Bronchial epithelial cell (primary cell): ENCODE data around the gene KAT2B. TPM values are rescaled to one million over a fixed set of nuclear protein-coding genes. Genes with fewer than 3 reads are reported as not detected.

Experiments used
- DNase-seq: peaks from one replicate; pipeline ENCODE4 v3.0.0-alpha.2; 2010; ENCODE audit warnings: low read depth
- FAIRE-seq: peaks from 2 replicates; lab custom pipeline; 2011; peaks lifted over from hg19 to GRCh38; lab: Jason Lieb, UNC
- H3K27me3 ChIP-seq: 2 replicates; pipeline ENCODE4 v1.5.1; 2011; ENCODE audit warnings: low read length; ENCODE audit not compliant: control insufficient read depth, insufficient read depth
- H3K36me3 ChIP-seq: 2 replicates; pipeline ENCODE4 v1.5.1; 2011; ENCODE audit warnings: low read length; ENCODE audit not compliant: control insufficient read depth, insufficient read depth
- H3K4me3 ChIP-seq: 2 replicates; pipeline ENCODE4 v1.5.1; 2011; ENCODE audit warnings: mild to moderate bottlenecking, low read depth, low read length, control low read depth
- CTCF ChIP-seq: IDR thresholded peaks from 2 replicates; pipeline ENCODE4 v1.5.1; 2011; ENCODE audit warnings: mild to moderate bottlenecking, moderate library complexity, low read length, control low read depth, inconsistent platforms; ENCODE audit not compliant: insufficient read depth, severe bottlenecking
- total RNA-seq: library from RNA; depleted of rRNA; stranded (reverse); fragments of >200 nt; gene quantifications from 2 replicates; pipeline ENCODE4 v1.2.1, GENCODE V29; 2014

The KAT2B gene
- total RNA-seq, 1 donor from 2014 or later, result 1.6 TPM

GRCh38 chr3:20182206-20182605 lies 142.0 kb downstream of the KAT2B start:
- FAIRE-seq, result no peak
- no peak for TF ChIP-seq CTCF
- H3K27me3 ChIP-seq, result no peaks in the 10 kb centered on the region
- no peak overlapping the region for H3K4me3 ChIP-seq
- DNase-seq, result no peak
- H3K36me3 ChIP-seq, result no peaks in the 10 kb centered on the region

GRCh38 chr3:20185331-20185678 lies 145.1 kb downstream of the KAT2B start:
- peak overlapping the region; percentile 79 for H3K4me3 ChIP-seq
- no peak for TF ChIP-seq CTCF
- peak; percentile 22 for DNase-seq
- H3K27me3 ChIP-seq, result no peaks in the 10 kb centered on the region
- no peak for FAIRE-seq
- no peaks in the 10 kb centered on the region for H3K36me3 ChIP-seq

GRCh38 chr3:20185679-20186599 lies 145.7 kb downstream of the KAT2B start, which contains the start of gene SGO1:
Gene SGO1 (minus strand): TSS chr3:20186206. CDS start chr3:20184027, 2,179 bp downstream.
- H3K4me3 ChIP-seq, result peak within 1 kb of the TSS; percentile 79
- no peaks in the 10 kb centered on the region for H3K27me3 ChIP-seq
- FAIRE-seq, result no peak
- H3K36me3 ChIP-seq, result no peaks in the 10 kb centered on the region
- TF ChIP-seq CTCF, result no peak
- peak; percentile 97 for DNase-seq

- H3K27me3 ChIP-seq, result no peaks in the 10 kb centered on the region
- no peak for TF ChIP-seq CTCF
- H3K4me3 ChIP-seq, result peak overlapping the region; percentile 79
- DNase-seq (no peak), FAIRE-seq (no peak)
- no peaks in the 10 kb centered on the region for H3K36me3 ChIP-seq
These were observed 146.4 kb downstream of the KAT2B start for GRCh38 chr3:20186600-20187004.

- H3K27me3 ChIP-seq, result no peaks in the 10 kb centered on the region
- FAIRE-seq (no peak), DNase-seq (no peak)
- no peak overlapping the region for H3K4me3 ChIP-seq
- TF ChIP-seq CTCF, result no peak
- no peaks in the 10 kb centered on the region for H3K36me3 ChIP-seq
These were observed 150.7 kb downstream of the KAT2B start for GRCh38 chr3:20190991-20191390.
